GM18870 (cell line): ENCODE data around the gene TCEA3.

ENCODE experiments used
- ATAC-seq: cut with Tn5 transposase; IDR thresholded peaks from one replicate; pipeline ENCODE4 v1.9.1; 2021; ENCODE audit warnings: moderate library complexity; ENCODE audit not compliant: unreplicated experiment

TCEA3 gene

DNA sequence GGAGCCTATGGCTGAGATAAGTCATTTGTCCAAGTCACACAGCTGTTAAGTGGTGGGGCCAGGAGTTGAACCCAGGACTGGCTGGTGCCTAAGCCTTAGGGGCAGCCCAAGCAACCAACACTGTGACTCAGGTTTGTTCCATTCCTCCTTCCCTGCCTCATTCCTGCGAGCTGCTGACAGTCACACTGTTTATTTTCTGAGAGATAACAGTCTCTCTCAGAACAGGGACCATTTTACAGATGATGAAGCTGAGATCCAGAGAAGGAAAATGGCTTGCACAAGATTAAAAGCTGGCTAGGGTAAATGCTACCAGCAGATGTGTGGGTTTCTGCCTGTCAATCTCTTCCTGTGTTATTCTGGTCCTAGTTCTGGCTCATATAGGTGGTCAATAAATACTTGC, 24.3 kb upstream of the TCEA3 start:
- no peak for ATAC-seq

DNA sequence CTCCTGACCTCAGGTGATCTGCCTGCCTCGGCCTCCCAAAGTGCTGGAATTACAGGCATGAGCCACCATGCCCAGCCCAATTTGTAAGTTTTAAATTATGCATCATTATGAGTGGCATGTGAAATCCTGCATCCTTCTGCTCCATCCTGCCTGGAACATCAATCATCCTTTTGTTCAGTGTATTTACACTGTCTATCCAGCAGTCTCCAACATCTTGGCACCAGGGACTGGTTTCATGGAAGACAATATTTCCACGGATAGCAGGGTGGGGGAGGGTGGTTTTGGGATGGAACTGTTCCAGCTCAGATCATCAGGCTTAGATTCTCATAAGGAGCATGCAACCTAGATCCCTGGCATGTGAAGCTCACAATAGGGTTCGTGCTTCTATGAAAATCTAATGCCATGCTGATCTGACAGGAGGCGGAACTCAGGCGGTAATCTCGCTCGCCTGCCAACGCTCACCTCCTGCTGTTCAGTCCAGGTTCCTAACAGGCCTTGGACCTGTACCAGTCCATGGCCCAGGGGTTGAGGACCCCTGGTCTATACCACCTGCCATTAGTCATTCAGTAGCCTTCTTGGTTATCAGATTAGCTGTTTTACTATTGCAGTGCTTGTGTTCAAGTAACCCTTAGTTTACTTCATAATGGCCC, 22.2 kb upstream of the TCEA3 start:
- ATAC-seq: no peak

DNA sequence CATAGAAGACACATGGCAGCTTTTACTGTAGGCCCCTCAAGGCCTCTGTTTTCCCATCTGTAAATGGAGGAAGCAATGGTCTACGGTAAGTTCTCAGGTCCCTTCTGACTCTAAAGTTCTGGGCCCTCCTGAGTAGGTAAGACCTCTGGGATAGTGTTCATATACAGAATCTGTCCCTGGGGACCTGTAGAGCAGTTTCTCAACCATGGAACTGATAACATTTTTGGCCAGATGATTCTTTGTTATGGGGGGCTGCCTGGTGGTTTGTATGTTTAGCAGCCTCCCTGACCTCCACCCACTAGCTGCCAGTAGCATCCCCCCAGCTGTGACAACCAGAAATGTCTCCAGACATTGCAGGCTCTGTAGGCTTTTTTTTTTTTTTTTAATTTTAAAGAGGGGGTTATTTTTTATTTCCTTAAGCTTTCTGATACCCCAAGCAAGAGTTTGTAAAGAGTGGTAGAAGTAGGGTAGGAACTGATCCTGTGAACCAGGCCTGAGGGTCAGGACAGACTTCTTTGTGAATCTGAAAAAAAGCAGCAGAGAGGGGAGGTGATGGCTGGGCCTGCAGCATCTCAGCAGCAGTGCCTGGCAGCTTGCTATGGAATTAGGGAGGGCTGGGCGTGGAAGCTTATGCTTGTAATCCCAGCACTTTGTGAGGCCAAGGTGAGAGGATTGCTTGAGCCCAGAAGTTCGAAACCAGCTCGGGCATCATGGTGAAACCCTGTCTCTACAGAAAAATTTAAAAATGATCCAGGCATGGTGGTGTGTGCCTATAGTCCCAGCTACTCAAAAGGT, 20.2 kb upstream of the TCEA3 start:
- ATAC-seq: no peak

DNA sequence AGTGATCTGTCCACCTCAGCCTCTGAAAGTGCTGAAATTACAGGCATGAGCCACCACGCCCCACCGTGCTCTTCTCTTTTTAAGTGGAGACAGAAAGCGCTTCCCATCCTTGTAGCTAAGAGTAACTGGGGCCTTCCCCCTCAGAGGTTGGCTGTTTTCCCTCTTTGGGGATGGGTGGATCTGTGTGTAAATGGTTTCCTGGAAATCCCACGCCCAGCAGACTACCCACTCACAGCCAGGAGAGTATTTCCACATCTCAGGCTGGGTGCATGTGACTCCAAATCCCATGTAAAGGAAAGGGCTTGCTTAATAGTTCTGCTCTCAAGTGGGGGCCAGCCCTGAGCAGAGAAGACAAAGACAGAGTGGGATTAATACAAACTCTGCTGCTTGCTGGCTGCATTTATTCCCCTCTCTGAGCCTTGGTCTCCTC, 19.6 kb upstream of the TCEA3 start:
- ATAC-seq: no peak

DNA sequence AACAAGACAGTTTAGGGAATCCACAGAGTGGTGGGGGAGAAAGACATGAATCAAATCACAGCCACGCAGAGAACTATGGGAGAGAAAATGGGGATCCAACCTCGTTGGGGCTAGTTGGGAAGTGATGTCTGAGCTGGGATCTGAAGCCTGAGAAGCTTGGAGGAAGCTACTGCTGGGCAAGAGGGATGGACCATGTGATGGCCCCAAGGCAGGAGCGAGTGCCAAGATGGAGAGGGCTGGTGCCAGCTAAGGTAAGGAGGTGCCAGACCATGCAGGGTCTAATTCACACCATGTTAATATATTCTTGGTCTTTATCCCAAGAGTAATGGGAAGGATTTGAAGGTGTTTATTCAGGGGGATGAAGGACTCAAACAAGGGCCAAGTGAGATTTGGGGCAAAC, 18.2 kb upstream of the TCEA3 start:
- no peak for ATAC-seq

DNA sequence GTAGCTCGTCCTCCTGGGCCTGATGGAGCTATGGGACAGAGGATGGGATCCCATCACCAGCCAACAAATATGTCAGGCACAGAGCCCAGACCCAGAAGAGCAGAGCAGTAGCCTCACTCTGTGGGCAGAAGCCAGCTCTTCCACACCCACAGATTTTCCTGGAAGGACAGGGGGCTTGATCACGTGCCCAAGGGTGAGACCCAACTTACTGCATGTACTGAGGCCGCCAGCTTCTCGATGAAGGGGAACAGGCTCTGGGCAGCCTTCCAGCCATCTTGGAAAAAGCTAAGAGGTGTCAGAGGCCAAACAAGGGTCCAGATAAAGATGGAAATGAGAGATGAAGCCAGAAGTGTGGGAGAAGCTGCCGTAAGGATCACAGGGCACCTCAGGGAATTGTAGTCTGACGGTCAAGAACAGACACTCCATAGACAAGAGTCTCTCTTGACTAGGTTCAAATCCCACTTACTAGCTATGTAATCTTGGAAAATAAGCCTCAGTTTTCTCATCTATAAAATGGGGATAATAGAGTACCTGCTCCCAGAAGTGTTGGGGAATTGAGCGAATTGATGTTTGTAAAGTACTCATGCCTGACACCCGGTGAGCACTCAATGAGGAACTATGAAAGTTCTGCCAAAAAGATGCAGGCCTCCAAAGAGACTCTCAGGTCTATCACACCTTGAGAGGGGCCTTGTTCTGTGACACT, 17.0 kb upstream of the TCEA3 start:
- no peak for ATAC-seq

DNA sequence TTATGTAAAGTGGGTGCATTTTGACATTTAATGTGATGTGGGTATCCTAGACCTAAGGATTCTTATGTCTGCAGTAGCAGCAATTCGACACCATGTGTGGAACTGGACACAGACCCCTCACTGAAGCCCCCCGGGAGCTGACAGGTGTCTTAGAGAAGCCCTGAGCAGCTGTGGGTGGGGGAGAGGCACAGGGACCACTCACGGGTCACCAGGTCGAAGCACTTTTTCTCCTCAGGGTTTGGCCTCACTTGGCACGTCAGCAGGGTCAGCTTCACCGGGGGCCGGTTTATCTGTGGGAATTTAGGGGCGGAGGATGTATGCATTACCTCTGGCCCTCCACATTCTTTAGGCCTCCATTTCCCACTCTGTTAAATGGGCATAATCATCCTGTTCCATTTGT, 14.0 kb upstream of the TCEA3 start:
- ATAC-seq: no peak

DNA sequence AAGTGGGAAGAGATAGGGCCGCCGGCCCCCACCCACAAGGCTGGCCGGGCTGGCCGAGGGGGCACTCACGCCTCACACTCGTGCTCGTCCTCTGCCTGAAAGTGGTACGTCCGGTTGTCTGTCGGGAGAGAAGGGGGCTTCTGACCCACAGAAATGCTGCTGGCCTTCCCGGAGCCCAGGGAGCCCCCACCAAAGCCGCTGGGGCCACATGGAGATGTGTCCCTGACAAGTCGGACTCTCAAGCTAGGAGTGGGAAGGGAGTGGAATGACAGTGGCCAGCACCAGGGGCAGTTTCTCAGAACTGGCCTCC, 12.8 kb upstream of the TCEA3 start:
- no peak for ATAC-seq

DNA sequence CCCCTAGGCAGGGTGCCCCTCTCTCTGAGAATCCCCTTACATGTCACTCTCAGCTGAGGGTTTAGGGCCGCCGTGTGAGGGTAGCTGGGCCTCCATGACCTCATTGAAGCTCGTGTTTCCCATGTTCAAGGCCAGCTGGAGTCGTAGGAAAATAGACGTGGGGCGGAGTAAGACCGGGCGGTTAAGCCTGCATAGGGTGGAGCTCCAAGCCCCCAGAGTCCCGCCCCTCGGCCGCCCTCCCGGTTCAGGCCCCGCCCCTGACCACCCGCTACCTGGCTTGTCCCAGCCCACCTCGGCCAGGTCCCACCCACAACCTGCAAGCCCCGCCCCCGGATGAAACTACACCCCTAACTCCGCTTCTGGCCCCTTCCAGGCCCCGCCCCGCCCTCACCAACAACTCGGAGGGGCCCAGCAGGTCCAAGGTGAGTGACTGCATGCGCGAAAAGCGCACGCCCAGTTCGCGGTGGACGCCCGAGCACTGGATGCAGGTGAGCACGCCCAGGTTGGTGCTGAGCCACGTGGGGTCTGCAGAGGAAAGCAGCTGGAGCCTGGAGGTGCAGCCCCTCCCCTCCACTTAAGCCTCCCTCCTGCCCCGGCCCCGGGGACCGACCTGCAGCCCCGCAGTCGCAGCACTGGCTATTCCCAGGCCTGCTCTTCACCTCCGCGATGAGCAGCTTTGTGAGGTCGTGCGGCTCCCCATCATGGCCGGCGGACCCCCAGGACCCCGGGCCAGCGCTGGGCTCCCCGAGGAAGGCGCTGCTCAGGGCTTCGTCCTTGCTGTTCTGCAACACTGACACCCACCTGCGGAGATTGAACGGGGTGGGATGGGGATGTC, 12.2 kb upstream of the TCEA3 start:
- ATAC-seq: no peak

DNA sequence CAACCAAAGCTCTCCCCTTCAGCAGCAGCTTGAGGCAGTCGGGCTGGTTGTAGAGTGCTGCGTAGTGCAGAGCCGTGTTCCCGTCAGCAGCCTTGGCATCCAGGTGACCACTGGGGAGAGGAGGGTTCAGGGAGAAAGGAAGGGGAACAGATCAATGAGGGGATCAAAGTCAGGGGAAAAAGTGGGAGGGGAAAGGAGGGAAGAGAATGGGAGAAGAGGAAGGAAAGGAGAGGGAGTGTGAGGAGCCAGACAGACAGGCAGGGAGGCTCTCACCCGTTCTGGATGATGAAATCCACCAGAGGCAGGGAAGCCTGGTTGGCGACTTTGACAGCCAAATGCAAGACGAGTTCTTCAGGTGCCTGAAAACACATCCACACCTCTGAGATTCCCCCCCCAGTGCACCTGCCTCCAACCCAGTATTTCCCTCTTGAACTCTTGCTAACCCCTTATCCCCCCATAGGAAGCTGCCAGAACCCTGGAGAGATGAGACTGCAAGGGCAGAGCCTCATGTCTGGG, 9.8 kb upstream of the TCEA3 start:
- no peak for ATAC-seq

DNA sequence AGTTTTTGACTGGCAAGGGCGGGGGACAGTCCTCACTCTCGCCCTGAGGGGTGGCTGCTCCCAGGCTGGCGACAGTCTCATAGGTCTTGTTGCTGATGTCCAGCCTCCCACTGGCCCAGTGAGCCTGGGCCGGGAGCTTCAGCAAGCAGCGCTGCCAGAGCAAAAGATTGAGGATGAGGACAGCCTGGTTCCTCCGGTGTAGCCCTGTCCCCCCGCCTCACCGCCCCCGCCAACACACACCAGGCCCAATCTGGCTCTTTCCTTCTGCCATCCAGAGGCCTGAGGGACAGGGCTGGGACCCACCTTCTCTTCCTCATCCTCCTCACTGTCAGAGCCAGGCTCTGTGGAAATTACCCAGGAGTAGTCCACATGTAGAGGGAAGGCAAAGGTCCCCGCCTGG, 8.6 kb upstream of the TCEA3 start:
- ATAC-seq: no peak

DNA sequence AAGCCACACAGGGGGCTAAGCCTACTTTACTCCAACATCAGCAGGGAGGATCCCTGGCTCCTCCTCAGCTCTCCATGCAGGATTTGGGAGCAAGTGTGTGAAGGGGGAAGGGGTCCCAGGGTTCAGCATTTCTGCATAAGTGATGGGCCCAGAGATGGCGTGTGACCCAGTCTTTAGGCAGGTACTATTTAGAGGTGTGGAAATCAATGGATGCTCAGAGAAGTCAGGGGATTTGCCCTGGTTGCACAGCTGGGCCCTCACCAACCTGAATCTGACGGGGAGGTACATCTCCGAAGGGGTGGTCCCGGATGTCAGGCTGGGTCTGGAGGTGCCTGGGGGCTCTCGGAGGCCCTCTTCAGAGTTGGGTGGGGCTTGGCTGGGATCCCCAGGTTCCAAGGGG, 6.9 kb upstream of the TCEA3 start:
- ATAC-seq: no peak

DNA sequence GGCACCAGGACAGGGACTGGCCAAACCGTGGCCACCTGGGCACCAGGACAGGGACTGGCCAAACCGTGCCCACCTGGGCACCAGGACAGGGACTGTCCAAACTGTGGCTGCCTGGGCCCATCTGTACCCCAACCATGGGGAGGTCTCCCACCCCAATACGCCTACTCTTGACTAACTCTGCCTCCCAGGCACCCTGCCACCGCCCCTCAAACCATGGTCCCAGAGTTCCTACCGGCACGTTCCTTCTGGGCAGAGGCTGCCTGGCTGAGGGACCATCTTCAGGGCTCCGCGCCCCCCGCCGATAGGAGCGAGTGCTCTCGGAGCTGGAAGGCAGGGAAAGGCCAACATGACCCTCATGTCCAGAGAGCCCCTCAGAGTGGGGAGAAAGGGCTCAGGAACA, 6.3 kb upstream of the TCEA3 start:
- no peak for ATAC-seq

DNA sequence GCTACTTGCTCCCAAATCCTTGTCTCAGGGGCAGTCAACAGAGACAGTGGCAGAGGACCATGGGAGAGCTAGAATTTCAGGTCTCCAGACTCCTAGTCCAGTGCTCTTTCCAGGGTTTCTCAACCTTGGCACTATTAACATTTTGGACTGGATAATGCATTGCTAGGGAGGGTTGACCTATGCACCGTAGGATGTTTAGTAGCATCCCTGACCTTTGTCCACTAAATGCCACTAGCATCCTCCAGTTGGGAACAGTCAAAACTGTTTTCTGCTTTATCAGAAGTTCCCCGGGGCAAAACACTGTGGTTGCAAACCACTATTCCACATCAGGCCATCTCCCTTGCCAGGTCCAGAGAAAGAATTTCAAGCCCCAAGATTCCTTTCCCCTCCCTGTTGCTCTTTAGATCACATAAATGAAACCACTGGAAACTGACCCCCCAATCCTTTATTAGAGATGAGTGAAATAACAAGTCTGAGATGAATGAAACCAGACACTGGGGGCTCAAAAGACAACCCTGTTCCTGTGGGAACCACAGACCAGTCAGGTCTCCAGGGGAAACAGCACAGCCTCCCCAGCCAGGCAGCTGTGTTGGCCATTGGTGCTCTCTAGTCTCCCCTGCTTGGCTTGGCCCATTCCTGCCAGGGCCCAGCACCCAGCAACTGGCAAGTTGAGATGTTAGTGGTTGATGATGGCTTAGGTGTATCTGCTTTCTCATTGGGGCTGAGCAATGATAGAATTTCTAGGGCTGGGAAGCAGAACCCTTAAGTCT, 3.8 kb upstream of the TCEA3 start:
- ATAC-seq: no peak

DNA sequence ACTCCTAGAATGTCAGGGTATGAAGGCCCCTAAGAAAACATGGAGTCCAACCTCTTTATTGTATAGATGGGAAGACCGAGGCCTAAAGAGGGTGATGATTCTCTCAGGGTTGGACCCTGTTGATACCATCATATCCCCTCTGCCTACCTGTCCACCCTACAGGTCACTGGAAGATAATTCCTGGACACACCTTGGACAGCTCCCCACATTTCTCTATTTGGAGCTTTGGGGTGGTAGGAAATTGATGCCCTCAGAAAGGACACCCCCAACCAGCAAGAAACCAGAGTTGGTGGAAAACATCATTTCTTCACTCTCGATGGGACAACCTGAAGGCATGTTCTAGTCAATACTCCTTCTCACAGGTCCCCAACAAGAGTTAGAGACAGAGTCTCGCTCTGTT, 3.0 kb upstream of the TCEA3 start:
- ATAC-seq: no peak

DNA sequence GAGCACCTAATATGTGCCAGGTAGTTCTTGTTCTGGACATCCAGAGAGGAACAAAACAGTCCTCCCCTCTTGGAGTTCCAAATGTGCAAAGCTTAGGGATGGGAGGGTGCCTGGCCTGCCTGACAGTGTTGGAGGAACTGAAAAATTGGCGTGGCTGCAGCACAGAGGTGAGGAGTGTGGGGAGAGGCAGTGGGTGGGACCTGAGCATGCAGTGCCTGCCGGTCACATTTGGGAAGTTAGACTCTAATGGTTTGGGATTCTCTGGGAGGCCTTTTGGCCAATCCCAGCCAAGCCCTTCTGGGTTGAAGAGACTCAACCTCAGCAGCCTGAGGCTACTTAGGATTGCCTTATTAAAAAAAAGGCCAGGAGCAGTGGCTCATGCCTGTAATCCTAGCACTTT, 2.3 kb upstream of the TCEA3 start:
- no peak for ATAC-seq

DNA sequence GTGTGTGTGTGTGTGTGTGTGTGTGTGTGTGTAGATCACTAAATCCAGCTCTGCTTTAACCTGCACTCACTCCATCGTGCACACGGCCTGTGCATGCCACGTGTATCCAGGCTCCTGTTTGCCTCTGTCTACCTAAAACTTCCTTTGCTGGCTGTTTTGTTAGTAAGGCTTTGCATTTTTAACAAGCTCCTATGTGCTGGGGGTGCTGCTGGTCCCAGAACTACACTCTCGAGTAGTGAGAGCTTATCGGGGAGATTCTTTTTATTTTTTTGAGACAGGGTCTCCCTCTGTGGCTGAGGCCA, 596 bp upstream of the TCEA3 start:
- no peak for ATAC-seq

DNA sequence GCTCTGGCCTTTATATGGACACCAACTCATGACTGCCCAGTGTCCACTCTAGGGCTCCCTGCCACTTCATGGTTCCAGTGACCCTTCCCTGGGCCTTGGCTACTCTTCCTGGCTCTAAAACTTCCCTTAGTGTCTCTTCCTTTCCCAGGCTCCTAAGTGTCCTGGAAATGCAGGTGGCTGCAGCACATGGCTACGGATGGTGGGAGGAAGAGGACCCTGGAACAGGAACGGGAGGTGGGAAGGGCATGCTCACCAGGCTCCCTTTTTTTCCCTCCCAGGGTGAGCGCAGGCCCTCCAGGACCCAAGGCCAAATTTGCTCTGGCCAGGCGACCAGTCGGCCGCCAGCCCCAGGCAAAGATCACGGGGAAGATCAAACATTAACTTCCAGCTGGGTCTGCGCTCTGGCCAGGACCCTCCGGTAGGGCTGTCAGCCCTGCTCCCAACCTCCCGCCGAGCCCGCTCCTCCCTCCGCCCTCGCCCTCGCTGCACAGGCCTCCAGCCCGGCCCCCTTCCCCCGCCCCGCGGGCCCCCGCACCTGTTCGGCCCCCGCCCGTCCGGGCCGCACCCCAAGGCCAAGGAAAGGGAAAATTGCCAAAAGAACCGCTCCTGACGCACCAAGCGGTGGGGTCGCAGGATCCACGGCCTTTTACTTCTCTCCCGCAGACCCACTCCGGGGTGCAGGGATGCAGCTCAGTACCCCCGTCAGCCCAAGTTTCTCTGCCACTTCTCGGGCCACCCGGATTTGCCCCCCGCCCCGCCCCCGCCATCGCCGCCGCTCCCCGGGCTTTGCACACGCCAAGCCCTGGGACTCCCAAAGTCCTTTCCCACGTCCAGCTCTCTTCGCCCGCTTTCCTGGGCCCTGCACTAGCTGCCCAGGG, 894 bp downstream of the TCEA3 start:
- no peak for ATAC-seq

DNA sequence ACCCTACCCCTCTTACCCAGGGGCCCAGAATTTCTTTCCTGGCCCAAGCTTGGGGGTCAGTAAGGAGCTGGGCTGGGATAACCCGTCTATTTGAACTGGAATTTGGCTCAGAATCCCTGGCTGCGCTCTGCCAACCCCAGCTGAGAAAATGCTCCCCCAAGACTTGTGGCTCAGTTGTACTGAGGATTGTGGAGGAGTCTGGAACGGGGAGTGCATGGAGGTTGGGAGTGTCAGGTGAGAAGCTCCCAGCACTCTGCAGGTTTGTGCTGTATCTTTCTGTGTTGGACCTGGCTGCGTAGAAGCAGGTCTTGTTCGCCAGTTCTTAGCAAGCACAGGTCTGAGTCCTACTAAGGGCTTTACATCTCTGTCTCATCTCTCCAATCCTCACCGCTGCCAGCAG, 1.6 kb downstream of the TCEA3 start:
- ATAC-seq: no peak
